Esophagus muscularis mucosa (tissue), 4 donors: Measurements from ENCODE around the gene ELOVL6. TPM values are rescaled to one million over a fixed set of nuclear protein-coding genes. Genes with fewer than 3 reads are reported as not detected.

ENCODE experiments used
- DNase-seq: peaks from one replicate; pipeline ENCODE4 v3.0.0-alpha.2; 2017; ENCODE audit errors: extremely low spot score
- H3K27ac ChIP-seq, 4 donors: fragments of 200-600 bp; sonication (generic); replicated peaks in 1 of 4; 1 replicate in 3 of 4; 2 replicates in 1 of 4; pipeline ENCODE4 v1.5.1; 2016 to 2019; ENCODE audit warnings: mild to moderate bottlenecking in 1 of 4
- H3K27me3 ChIP-seq, 4 donors: fragments of 200-600 bp; sonication (generic); one replicate each; pipeline versions ENCODE4 v1.5.1 to v1.6.0; 2016 to 2019
- H3K36me3 ChIP-seq, 4 donors: fragments of 200-600 bp; sonication (generic); one replicate each; pipeline ENCODE4 v1.5.1; 2016 to 2019
- H3K4me1 ChIP-seq, 4 donors: fragments of 200-600 bp; sonication (generic); one replicate each; pipeline ENCODE4 v1.5.1; 2016 to 2019
- H3K4me3 ChIP-seq, 4 donors: fragments of 200-600 bp; sonication (generic); 1 replicate in 2 of 4; 2 replicates in 2 of 4; pipeline ENCODE4 v1.5.1; 2016 to 2019; ENCODE audit warnings: mild to moderate bottlenecking in 4 of 4, moderate library complexity in 1 of 4
- H3K9me3 ChIP-seq, 4 donors: fragments of 200-600 bp; sonication (generic); 1 replicate in 3 of 4; 2 replicates in 1 of 4; pipeline ENCODE4 v1.5.1; 2016 to 2019
- EP300 ChIP-seq: sonication (generic); formaldehyde crosslinking; IDR thresholded peaks from one replicate; pipeline ENCODE4 v1.6.1; 2017; ENCODE audit warnings: antibody characterized with exemption
- POLR2A ChIP-seq: fragments of 450-650 bp; IDR thresholded peaks from one replicate; pipeline ENCODE4 v1.6.1; 2017; ENCODE audit warnings: antibody characterized with exemption, moderate library complexity, mild to moderate bottlenecking, low read depth
- POLR2AphosphoS5 ChIP-seq, 2 donors: sonication (generic); formaldehyde crosslinking; IDR thresholded peaks; one replicate each; pipeline ENCODE4 v1.6.1; 2017; ENCODE audit warnings: antibody characterized with exemption in 2 of 2
- WGBS: methylation state at CpG from one replicate; pipeline ENCODE4 v1.1.5; 2018; 5-methylcytosine and 5-hydroxymethylcytosine counted together
- intact Hi-C: fragments of 100-400 bp; cut with DNase I; formaldehyde crosslinking; loops from one replicate; pipeline ENCODE4 v1.15.1; 2023
- total RNA-seq, 4 donors: library from RNA; depleted of rRNA; stranded (reverse); fragments of >200 nt; gene quantifications; one replicate each; pipeline versions ENCODE4 v1.1.0 to v1.2.1, GENCODE V29; 2016
- TF ChIP-seq, protein P1 (sequence below), 3 experiments: fragments of 200-600 bp in 2 of 3; fragments of 450-650 bp in 1 of 3; sonication (generic) in 2 of 3; IDR thresholded peaks; one replicate each; pipeline ENCODE4 v1.5.1; 2017 to 2019; ENCODE audit warnings: antibody characterized with exemption in 3 of 3, mild to moderate bottlenecking in 2 of 3, moderate library complexity in 1 of 3

ELOVL6 gene
- total RNA-seq, 4 donors from 2014 or later, result 1.7 to 3.1 (median 2.3) TPM

GRCh38 chr4:110139815-110140214 is 58.6 kb downstream of the ELOVL6 start:
- Histone ChIP-seq H3K4me3 (no peak overlapping the region), H3K9me3 (no peaks in the 10 kb centered on the region), H3K27me3 (no peaks in the 10 kb centered on the region), H3K4me1 (no peaks in the 10 kb centered on the region), H3K27ac (no peak overlapping the region), H3K36me3 (no peaks in the 10 kb centered on the region)
- TF ChIP-seq, protein P1, sequence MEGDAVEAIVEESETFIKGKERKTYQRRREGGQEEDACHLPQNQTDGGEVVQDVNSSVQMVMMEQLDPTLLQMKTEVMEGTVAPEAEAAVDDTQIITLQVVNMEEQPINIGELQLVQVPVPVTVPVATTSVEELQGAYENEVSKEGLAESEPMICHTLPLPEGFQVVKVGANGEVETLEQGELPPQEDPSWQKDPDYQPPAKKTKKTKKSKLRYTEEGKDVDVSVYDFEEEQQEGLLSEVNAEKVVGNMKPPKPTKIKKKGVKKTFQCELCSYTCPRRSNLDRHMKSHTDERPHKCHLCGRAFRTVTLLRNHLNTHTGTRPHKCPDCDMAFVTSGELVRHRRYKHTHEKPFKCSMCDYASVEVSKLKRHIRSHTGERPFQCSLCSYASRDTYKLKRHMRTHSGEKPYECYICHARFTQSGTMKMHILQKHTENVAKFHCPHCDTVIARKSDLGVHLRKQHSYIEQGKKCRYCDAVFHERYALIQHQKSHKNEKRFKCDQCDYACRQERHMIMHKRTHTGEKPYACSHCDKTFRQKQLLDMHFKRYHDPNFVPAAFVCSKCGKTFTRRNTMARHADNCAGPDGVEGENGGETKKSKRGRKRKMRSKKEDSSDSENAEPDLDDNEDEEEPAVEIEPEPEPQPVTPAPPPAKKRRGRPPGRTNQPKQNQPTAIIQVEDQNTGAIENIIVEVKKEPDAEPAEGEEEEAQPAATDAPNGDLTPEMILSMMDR (IDR thresholded peaks at IDR 0.05), result no peak
- no peak for TF ChIP-seq POLR2AphosphoS5 (IDR thresholded peaks at IDR 0.05)
- intact Hi-C loops, result no loop called here
- DNase-seq, result no peak
- WGBS, result 73% methylated on average over 3 of the region's 3 CpGs

DNA sequence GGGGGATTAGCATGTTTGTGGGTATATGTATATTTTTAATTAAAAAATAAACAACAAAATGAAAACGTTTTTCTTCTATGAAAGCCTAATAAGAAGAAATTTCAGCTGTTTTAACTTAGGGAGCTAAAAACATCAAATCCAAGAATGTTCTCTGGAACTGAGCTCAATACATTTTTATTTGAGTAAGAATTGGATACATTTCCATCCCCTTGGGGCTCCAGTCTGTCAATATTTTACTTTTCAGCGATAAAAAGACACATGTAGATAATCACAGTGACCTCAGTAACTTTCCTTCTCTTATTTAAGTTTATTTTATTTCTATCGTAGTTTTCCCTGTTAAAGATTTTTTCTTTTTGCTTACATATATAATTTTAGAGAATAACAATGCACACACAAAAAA is 59.3 kb downstream of the ELOVL6 start:
- H3K4me1 ChIP-seq, result no peaks in the 10 kb centered on the region
- no peak overlapping the region for H3K4me3 ChIP-seq
- intact Hi-C loops, result no loop called here
- TF ChIP-seq POLR2AphosphoS5 (IDR thresholded peaks at IDR 0.05), result no peak
- no peak for TF ChIP-seq POLR2A
- TF ChIP-seq, protein P1 (IDR thresholded peaks at IDR 0.05), result no peak
- no peak for TF ChIP-seq EP300
- H3K27me3 ChIP-seq, result no peaks in the 10 kb centered on the region
- no peak overlapping the region for H3K27ac ChIP-seq
- no peaks in the 10 kb centered on the region for H3K36me3 ChIP-seq
- H3K9me3 ChIP-seq, result no peaks in the 10 kb centered on the region
- DNase-seq, result no peak
- 57% methylated on average over 3 of the region's 3 CpGs for WGBS

- WGBS, result 82% methylated on average over 1 of the region's 1 CpG
- H3K27ac ChIP-seq, result no peak overlapping the region
- H3K27me3 ChIP-seq, result no peaks in the 10 kb centered on the region
- H3K4me1 ChIP-seq, result no peaks in the 10 kb centered on the region
- no peaks in the 10 kb centered on the region for H3K9me3 ChIP-seq
- no peak overlapping the region for H3K4me3 ChIP-seq
- no peaks in the 10 kb centered on the region for H3K36me3 ChIP-seq
- DNase-seq, result no peak
- TF ChIP-seq POLR2AphosphoS5 (IDR thresholded peaks at IDR 0.05), result no peak
- TF ChIP-seq, protein P1 (IDR thresholded peaks at IDR 0.05), result no peak
- intact Hi-C loops, result no loop called here
Measured at GRCh38 chr4:110138551-110138950, 59.9 kb downstream of the ELOVL6 start.

GRCh38 chr4:110137829-110138228 is 60.6 kb downstream of the ELOVL6 start:
- H3K27me3 ChIP-seq, result no peaks in the 10 kb centered on the region
- H3K36me3 ChIP-seq, result no peaks in the 10 kb centered on the region
- 47% methylated on average over 1 of the region's 1 CpG for WGBS
- no peaks in the 10 kb centered on the region for H3K4me1 ChIP-seq
- no peaks in the 10 kb centered on the region for H3K9me3 ChIP-seq
- H3K27ac ChIP-seq, result no peak overlapping the region
- DNase-seq, result no peak
- intact Hi-C loops, result no loop called here
- no peak for TF ChIP-seq POLR2A
- no peak for TF ChIP-seq EP300
- TF ChIP-seq POLR2AphosphoS5 (IDR thresholded peaks at IDR 0.05), result no peak
- TF ChIP-seq, protein P1 (IDR thresholded peaks at IDR 0.05), result no peak
- H3K4me3 ChIP-seq, result no peak overlapping the region

- Histone ChIP-seq H3K4me1 (no peaks in the 10 kb centered on the region), H3K4me3 (no peak overlapping the region), H3K27ac (no peak overlapping the region), H3K9me3 (no peaks in the 10 kb centered on the region), H3K36me3 (no peaks in the 10 kb centered on the region), H3K27me3 (no peaks in the 10 kb centered on the region)
- 74% methylated on average over 1 of the region's 1 CpG for WGBS
- no peak for DNase-seq
- intact Hi-C loops, result no loop called here
- TF ChIP-seq POLR2A (no peak), EP300 (no peak), POLR2AphosphoS5 (IDR thresholded peaks at IDR 0.05) (no peak)
- TF ChIP-seq, protein P1 (IDR thresholded peaks at IDR 0.05), result no peak
Measured at GRCh38 chr4:110135523-110135922, 62.9 kb downstream of the ELOVL6 start.
